Heart left ventricle (tissue), 16 donors: Measurements from ENCODE around the gene PIAS2. TPM values are rescaled to one million over a fixed set of nuclear protein-coding genes. Genes with fewer than 3 reads are reported as not detected.
A peak's percentile ranks its signal among the peaks of the same experiment; 100 is the strongest.

Source experiments
- ATAC-seq, 4 donors: fragments of 200-7000 bp; cut with Tn5 transposase; one replicate each; pipeline ENCODE4 v1.9.1; 2020 to 2022; ENCODE audit warnings: moderate library complexity in 4 of 4, mild to moderate bottlenecking in 3 of 4, moderate number of reproducible peaks in 1 of 4
- DNase-seq, 5 donors: peaks; one replicate each; pipeline ENCODE4 v3.0.0-alpha.2; 2020
- H3K27ac ChIP-seq, 12 donors: fragments of 200-600 bp; sonication (generic) in 4 of 12; one replicate each; pipeline versions ENCODE4 v1.5.0 to v1.8.0; 2016 to 2022; ENCODE audit warnings: mild to moderate bottlenecking in 2 of 12
- H3K27me3 ChIP-seq, 9 donors: fragments of 200-600 bp; sonication (generic) in 2 of 9; one replicate each; pipeline versions ENCODE4 v1.5.1 to v1.8.0; 2016 to 2022; ENCODE audit warnings: mild to moderate bottlenecking in 3 of 9
- H3K36me3 ChIP-seq, 9 donors: fragments of 200-600 bp; sonication (generic) in 2 of 9; one replicate each; pipeline versions ENCODE4 v1.5.0 to v1.8.0; 2018 to 2022; ENCODE audit warnings: mild to moderate bottlenecking in 2 of 9
- H3K4me1 ChIP-seq, 12 donors: fragments of 200-600 bp; sonication (generic) in 4 of 12; one replicate each; pipeline versions ENCODE4 v1.5.0 to v1.8.0; 2016 to 2022; ENCODE audit warnings: mild to moderate bottlenecking in 3 of 12
- H3K4me3 ChIP-seq, 12 donors: fragments of 200-600 bp; sonication (generic) in 4 of 12; one replicate each; pipeline versions ENCODE4 v1.5.0 to v1.8.0; 2017 to 2022; ENCODE audit warnings: mild to moderate bottlenecking in 9 of 12, moderate library complexity in 4 of 12
- H3K9me3 ChIP-seq, 12 donors: fragments of 200-600 bp; sonication (generic) in 4 of 12; one replicate each; pipeline versions ENCODE4 v1.5.0 to v1.8.0; 2016 to 2022; ENCODE audit warnings: mild to moderate bottlenecking in 1 of 12
- POLR2A ChIP-seq, 2 donors: fragments of 450-650 bp; IDR thresholded peaks; one replicate each; pipeline ENCODE4 v1.6.1; 2017; ENCODE audit warnings: antibody characterized with exemption in 2 of 2, mild to moderate bottlenecking in 2 of 2, moderate library complexity in 2 of 2
- WGBS, 4 donors: extraction: QIAGEN DNeasy Blood & Tissue Kit in 2 of 4; methylation state at CpG; one replicate each; pipeline versions ENCODE4 v1.1.5 to v1.1.7; 2013 to 2018; 5-methylcytosine and 5-hydroxymethylcytosine counted together
- intact Hi-C, 10 donors: fragments of 100-400 bp; cut with DNase I; formaldehyde crosslinking; loops; one replicate each; pipeline versions ENCODE4 v1.11.1 to v1.14.2; 2022
- polyA plus RNA-seq, 2 donors: library from polyadenylated mRNA; stranded (reverse); fragments of 200-250 nt; gene quantifications; one replicate each; pipeline ENCODE4 v1.2.3, GENCODE V29; 2013
- total RNA-seq, 9 donors: library from RNA; depleted of rRNA in 2 of 9; stranded (reverse); fragments of >200 nt in 2 of 9; fragmentation: NEBNext Ultra II Directional in 3 of 9; extraction: Animal tissue kit (Norgen Biotek cat#: 25700) in 3 of 9; gene quantifications; one replicate each; pipeline versions ENCODE4 v1.1.0 to v1.2.4, GENCODE V29; 2016 to 2023
- TF ChIP-seq, protein P1 (sequence below), 12 donors: fragments of 200-600 bp; sonication (generic) in 4 of 12; IDR thresholded peaks; one replicate each; pipeline versions ENCODE4 v1.5.0 to v1.8.0; 2018 to 2022; ENCODE audit warnings: antibody characterized with exemption in 12 of 12, mild to moderate bottlenecking in 5 of 12
- donor health status: ischemic (EF 13 %, LVEDD 7.1; RV severe dilation, severe dysfunction).
- donor health status: healthy with polysubstance abuse.
- donor health status: DM: no; HTN: yes; CAD: no.
- donor health status: DM: no; HTN: no; CAD: no.
- donor health status: ischemic (EF 25% LVEDD 6.9; RV normal size, moderate dysfunction).
- donor health status: ischemic (EF 25% LVEDD 5.7; RV mildly dilated, moderate dysfunction).
- donor health status: healthy.
- donor health status: DM: yes; HTN: yes; CAD: no.
- donor health status: ischemic (EF 35%, LVEDD 5.7; RV mildly dilated, moderate dysfunction).
- donor health status: nonischemic (EF 11% LVEDD 7.7; RV severe dilation, severe dysfunction).
- donor health status: DM: yes; HTN: yes; CAD: no.
- donor health status: PGD.
- donor health status: ischemic (EF 29% LVEDD 5.4; RV normal size, mild dysfunction).
- donor health status: nonischemic (EF 23%, LVEDD 6.1; RV moderate dilation, normal function).

The PIAS2 gene
- total and polyA plus RNA-seq, 11 donors = 5.4 to 40.7 (median 30.9) TPM

DNA sequence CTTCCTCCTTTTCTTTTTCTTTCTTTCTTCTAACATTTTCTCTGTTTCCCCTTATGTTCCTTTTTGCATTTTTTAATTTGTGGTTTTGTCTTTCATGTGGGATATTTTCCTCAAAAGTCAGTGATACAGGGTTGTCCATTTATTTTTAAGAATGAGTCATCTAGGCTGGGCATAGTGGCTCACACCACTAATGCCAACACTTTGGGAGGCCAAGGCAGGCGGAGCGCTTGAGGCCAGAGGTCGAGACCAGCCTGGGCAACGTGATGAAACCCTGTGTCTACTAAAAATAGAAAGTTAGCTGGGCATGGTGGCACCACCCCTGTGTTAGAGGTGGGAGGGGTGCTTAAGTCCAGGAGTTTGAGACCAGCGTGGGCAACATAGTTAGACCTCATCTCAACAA lies 35.9 kb upstream of the PIAS2 start:
- no peaks in the 10 kb centered on the region for H3K9me3 ChIP-seq
- H3K36me3 ChIP-seq = no peaks in the 10 kb centered on the region
- intact Hi-C loops = no loop called here
- H3K27ac ChIP-seq = no peak overlapping the region
- no peaks in the 10 kb centered on the region for H3K27me3 ChIP-seq
- H3K4me3 ChIP-seq = no peak overlapping the region
- TF ChIP-seq POLR2A (IDR thresholded peaks at IDR 0.05) = no peak
- TF ChIP-seq, protein P1, sequence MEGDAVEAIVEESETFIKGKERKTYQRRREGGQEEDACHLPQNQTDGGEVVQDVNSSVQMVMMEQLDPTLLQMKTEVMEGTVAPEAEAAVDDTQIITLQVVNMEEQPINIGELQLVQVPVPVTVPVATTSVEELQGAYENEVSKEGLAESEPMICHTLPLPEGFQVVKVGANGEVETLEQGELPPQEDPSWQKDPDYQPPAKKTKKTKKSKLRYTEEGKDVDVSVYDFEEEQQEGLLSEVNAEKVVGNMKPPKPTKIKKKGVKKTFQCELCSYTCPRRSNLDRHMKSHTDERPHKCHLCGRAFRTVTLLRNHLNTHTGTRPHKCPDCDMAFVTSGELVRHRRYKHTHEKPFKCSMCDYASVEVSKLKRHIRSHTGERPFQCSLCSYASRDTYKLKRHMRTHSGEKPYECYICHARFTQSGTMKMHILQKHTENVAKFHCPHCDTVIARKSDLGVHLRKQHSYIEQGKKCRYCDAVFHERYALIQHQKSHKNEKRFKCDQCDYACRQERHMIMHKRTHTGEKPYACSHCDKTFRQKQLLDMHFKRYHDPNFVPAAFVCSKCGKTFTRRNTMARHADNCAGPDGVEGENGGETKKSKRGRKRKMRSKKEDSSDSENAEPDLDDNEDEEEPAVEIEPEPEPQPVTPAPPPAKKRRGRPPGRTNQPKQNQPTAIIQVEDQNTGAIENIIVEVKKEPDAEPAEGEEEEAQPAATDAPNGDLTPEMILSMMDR (IDR thresholded peaks at IDR 0.05) = no peak
- H3K4me1 ChIP-seq = no peaks in the 10 kb centered on the region
- DNase-seq (no peak), ATAC-seq (no peak)
- WGBS, 4 donors = 49 to 69% (median 61%) methylated on average over 5 of the region's 5 CpGs

DNA sequence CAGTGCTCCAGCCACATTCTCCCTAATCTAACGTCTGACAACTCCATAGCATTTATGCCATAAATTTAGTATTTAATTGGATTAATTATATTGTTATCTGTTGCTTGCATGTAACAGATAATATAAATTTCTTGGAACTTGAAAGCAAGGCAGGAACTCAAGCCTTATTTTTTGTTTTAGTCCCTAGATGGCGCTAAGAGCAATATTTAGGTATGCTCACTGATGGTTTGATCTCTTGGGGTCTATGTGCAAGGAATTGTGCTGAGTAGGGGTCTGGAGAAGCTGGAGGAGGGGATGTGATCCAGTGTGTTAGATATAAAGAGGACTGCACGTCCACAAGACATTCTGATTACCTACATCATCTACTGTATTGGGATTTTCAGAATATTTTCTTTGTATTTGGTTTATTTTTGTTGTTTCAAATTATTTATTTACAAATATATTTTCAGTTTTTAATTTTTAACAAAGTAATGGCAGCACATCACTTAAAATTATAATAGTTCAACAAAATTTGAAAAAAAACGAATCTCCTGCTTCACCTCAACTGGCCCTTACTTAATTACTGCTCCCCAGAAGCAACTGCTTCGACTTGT lies 32.9 kb upstream of the PIAS2 start:
- Histone ChIP-seq H3K27ac (no peak overlapping the region), H3K9me3 (no peaks in the 10 kb centered on the region), H3K4me3 (no peak overlapping the region), H3K36me3 (no peaks in the 10 kb centered on the region), H3K27me3 (no peaks in the 10 kb centered on the region), H3K4me1 (peaks cover 0 to 6% (median 0%) of the 10 kb centered on the region in 12 donors)
- no peak for ATAC-seq
- DNase-seq = no peak
- no peak for TF ChIP-seq POLR2A (IDR thresholded peaks at IDR 0.05)
- TF ChIP-seq, protein P1 (IDR thresholded peaks at IDR 0.05) = peak in 10 of 12 donors; percentile 5 to 48 (median 25)
- 66 to 80% (median 69%) methylated on average over 5 of the region's 5 CpGs for WGBS, 4 donors
- intact Hi-C loops = no loop called here

DNA sequence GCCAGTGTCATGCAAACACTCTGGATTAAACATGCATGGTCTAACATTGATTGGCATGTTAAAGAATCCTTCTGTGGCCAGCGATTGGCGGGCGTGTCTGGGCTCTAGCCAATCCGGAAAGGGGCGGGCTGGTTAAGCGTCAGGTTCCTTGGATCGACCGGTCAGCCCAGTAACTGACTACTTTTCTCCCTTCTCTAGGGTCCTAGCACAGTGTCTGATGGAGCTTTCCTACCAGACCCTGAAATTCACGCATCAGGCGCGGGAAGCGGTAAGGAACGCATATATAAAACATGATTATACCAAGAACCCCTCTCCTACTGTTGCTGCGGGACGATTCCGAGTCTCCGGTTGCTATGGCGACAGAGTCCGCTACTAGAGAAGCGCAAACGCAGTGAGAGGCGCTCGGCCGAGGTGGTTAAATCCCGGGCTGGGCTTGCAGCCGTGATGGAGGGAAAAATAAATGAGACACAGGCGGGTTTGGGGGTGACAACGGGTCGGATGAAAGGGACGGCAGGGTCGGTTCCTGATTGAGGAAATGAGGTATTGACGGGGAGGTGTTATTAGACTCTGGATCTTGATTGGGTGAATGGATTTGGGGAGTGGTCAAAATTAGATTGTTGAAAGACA lies 29.5 kb upstream of the PIAS2 start:
- Histone ChIP-seq H3K27me3 (no peaks in the 10 kb centered on the region), H3K27ac (no peak overlapping the region), H3K4me3 (peak overlapping the region; percentile 12 to 73 (median 62)), H3K36me3 (no peaks in the 10 kb centered on the region), H3K4me1 (peaks cover 0 to 6% (median 0%) of the 10 kb centered on the region in 12 donors), H3K9me3 (no peaks in the 10 kb centered on the region)
- ATAC-seq = peak; percentile 93 to 99 (median 98)
- intact Hi-C loops = no loop called here
- TF ChIP-seq POLR2A (IDR thresholded peaks at IDR 0.05) = no peak
- TF ChIP-seq, protein P1 (IDR thresholded peaks at IDR 0.05) = no peak
- DNase-seq = peak; percentile 80 to 88 (median 82)
- whole genome bisulfite sequencing, 4 donors = 0 to 1% (median 1%) methylated on average over 32 of the region's 32 CpGs

DNA sequence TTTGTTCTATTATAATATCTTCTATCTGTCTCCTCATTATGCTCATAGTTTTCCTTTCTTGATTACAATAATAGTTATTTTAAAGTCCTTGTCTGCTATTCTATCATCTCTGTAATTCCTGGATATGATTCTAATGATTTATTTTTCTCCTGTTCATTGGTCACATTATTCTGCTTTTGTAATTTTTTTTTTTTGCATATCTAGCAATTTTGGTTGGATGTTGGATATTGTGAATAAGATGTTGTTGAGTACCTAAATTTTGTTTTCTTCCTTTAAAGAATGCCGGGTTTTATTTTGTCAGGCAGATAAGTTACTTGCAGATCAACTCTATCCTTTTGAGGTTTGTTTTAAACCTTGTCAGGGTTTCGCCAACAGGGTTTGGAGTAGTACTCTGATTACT lies 25.3 kb upstream of the PIAS2 start:
- Histone ChIP-seq H3K9me3 (no peaks in the 10 kb centered on the region), H3K36me3 (no peaks in the 10 kb centered on the region), H3K4me1 (peaks cover 0 to 6% (median 0%) of the 10 kb centered on the region in 12 donors), H3K27ac (no peak overlapping the region), H3K4me3 (no peak overlapping the region), H3K27me3 (no peaks in the 10 kb centered on the region)
- intact Hi-C loops = no loop called here
- TF ChIP-seq POLR2A (IDR thresholded peaks at IDR 0.05) = no peak
- TF ChIP-seq, protein P1 (IDR thresholded peaks at IDR 0.05) = no peak
- ATAC-seq (no peak), DNase-seq (no peak)
- whole genome bisulfite sequencing, 4 donors = 94 to 96% (median 95%) methylated on average over 2 of the region's 2 CpGs
